ENCODE results near the gene MAGEC2. TPM values are rescaled to one million over a fixed set of nuclear protein-coding genes. Genes with fewer than 3 reads are reported as not detected.

The MAGEC2 gene, protein sequence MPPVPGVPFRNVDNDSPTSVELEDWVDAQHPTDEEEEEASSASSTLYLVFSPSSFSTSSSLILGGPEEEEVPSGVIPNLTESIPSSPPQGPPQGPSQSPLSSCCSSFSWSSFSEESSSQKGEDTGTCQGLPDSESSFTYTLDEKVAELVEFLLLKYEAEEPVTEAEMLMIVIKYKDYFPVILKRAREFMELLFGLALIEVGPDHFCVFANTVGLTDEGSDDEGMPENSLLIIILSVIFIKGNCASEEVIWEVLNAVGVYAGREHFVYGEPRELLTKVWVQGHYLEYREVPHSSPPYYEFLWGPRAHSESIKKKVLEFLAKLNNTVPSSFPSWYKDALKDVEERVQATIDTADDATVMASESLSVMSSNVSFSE
- not detected in 2 replicates for total RNA-seq

DNA sequence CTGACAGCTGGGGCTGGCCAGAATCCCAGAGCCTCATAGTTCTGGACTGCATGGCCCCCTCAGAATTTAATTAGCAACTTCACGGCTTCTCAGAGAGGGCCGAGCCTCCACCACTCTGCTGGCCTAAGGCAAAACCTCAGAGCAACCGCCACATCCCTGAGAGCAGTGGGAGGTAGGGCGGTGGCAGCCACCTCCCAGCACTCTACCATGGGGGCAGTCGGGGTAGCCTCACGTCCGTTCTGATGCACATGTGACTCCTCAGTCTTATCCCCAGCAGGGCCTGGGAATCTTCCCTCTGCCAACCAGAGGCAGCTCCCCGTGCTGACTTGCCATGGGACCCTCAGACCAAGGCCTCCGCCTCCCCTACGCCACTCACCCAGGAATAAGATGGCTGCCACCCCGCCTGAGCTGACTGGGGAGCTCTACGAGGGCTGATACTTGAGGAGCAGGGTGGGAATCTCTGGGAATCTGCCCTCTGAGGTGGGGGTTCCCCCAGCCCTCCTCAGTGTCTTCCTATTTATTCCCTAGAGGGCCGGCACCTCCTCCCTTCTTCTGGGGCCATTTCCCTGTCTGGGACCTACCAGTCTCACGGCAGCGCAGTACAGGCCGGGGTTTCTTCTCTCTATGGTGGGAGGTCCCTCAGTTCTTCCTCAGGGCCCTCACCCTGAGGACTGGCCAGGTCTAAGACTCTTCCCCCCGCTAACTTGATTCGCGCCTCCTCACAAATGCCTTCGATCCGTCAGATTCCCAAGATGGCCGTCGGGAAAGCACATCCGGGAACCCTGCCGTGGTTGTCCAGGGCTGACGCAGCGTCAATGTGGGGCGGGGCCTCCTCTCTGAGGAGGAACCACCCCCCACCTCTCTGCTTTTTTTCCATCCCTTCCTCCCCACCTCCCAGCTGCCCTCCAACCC is at the start of gene MAGEC2:
Gene MAGEC2, minus strand, starts transcription at position 769 of the 912 bp plus-strand sequence. CDS start 1,303 bp downstream, outside the sequence.
- no peak within 1 kb of the TSS for H3K4me3 Mint-ChIP-seq

DNA sequence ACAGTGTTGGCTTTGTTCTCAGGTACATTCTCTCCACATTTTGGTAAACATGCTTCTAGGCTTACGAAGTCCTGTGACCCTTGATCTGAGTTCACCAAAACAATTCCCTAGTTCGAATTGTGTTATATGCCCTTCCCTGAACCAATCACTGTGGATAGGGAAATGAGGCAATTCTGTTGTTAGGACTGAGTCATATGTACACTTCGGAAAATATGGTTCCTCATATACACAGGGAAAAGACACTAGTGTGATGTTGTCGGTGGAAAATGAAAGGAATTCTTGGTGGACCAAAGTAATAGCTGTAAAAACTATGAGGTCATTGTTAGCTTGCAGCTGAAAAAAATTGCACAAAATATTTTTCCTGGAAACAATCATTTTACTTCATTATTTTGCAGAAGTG is 46.6 kb upstream of the MAGEC2 start:
- ATAC-seq (ENCODE audit: low read depth) (no peak), DNase-seq (no peak)
- TF ChIP-seq, protein P1, sequence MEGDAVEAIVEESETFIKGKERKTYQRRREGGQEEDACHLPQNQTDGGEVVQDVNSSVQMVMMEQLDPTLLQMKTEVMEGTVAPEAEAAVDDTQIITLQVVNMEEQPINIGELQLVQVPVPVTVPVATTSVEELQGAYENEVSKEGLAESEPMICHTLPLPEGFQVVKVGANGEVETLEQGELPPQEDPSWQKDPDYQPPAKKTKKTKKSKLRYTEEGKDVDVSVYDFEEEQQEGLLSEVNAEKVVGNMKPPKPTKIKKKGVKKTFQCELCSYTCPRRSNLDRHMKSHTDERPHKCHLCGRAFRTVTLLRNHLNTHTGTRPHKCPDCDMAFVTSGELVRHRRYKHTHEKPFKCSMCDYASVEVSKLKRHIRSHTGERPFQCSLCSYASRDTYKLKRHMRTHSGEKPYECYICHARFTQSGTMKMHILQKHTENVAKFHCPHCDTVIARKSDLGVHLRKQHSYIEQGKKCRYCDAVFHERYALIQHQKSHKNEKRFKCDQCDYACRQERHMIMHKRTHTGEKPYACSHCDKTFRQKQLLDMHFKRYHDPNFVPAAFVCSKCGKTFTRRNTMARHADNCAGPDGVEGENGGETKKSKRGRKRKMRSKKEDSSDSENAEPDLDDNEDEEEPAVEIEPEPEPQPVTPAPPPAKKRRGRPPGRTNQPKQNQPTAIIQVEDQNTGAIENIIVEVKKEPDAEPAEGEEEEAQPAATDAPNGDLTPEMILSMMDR (IDR thresholded peaks at IDR 0.05): no peak
- Mint-ChIP-seq H3K27ac (no peak overlapping the region), H3K36me3 (ENCODE audit: low read depth) (no peaks in the 10 kb centered on the region), H3K4me1 (no peaks in the 10 kb centered on the region), H3K27me3 (no peaks in the 10 kb centered on the region), H3K4me3 (no peak overlapping the region), H3K9me3 (no peaks in the 10 kb centered on the region)
- intact Hi-C loops (cut with micrococcal nuclease): no loop called here
- ChIA-PET POLR2A (no interaction called here), CTCF (no interaction called here)

More for the DNA sequence above, at the start of gene MAGEC2:
- no peak for ATAC-seq (ENCODE audit: low read depth)
- ChIA-PET POLR2A (no interaction called here), CTCF (no interaction called here)
- no peak for DNase-seq
- TF ChIP-seq, protein P1 (IDR thresholded peaks at IDR 0.05): no peak
- Mint-ChIP-seq H3K9me3 (no peaks in the 10 kb centered on the region), H3K27me3 (no peaks in the 10 kb centered on the region), H3K4me1 (no peaks in the 10 kb centered on the region), H3K36me3 (ENCODE audit: low read depth) (no peaks in the 10 kb centered on the region), H3K27ac (no peak within 1 kb of the TSS)
- intact Hi-C loops (cut with micrococcal nuclease): no loop called here

DNA sequence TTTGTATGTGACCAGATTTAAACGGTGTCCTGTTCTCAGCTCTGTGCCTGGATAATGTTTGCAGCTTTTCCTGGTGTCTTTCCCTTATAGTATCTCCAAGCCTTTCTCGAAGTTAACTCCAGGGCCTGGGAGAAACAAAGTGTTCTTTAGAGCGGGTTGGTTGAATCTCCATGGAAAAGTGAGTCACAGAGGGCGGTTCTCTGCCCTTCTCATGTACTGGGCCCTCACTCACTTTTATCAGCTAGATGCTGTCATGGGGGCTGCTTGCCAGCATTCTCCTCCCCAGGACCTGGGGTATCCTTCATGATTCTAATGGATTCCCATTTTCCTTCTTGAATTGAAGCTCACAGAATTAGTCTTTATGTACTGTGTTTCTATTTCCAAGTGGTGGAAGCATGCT is 46.1 kb upstream of the MAGEC2 start:
- Mint-ChIP-seq H3K4me3 (no peak overlapping the region), H3K27me3 (no peaks in the 10 kb centered on the region), H3K36me3 (ENCODE audit: low read depth) (no peaks in the 10 kb centered on the region), H3K9me3 (no peaks in the 10 kb centered on the region), H3K27ac (no peak overlapping the region), H3K4me1 (no peaks in the 10 kb centered on the region)
- POLR2A ChIA-PET: no interaction called here
- ATAC-seq (ENCODE audit: low read depth) (no peak), DNase-seq (no peak)
- CTCF ChIA-PET: no interaction called here
- intact Hi-C loops (cut with micrococcal nuclease): no loop called here
- TF ChIP-seq, protein P1 (IDR thresholded peaks at IDR 0.05): no peak

DNA sequence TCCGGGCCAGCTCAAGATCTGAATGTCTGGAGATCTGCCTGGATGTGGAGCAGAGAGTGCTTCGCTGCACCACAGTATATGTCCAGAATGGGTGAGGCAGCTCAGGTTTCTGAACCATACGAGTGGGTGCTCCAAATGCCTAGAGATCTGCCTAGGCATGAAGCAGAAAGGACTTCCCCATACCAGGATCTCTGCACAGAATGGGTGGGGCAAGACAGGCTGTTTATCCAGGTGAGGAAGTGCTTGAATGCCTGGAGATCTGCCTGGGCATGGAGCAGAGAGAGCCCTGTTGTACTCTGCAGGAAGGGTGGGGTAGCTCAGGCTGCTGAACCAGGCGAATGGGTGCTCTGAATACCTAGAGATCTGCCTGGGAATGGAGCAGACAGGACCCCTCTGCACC is 45.4 kb upstream of the MAGEC2 start:
- Mint-ChIP-seq H3K27ac (no peak overlapping the region), H3K4me3 (no peak overlapping the region), H3K9me3 (no peaks in the 10 kb centered on the region), H3K27me3 (no peaks in the 10 kb centered on the region), H3K36me3 (ENCODE audit: low read depth) (no peaks in the 10 kb centered on the region), H3K4me1 (no peaks in the 10 kb centered on the region)
- ChIA-PET CTCF (no interaction called here), POLR2A (no interaction called here)
- no peak for DNase-seq
- intact Hi-C loops (cut with micrococcal nuclease): no loop called here
- TF ChIP-seq, protein P1 (IDR thresholded peaks at IDR 0.05): no peak
- ATAC-seq (ENCODE audit: low read depth): no peak

DNA sequence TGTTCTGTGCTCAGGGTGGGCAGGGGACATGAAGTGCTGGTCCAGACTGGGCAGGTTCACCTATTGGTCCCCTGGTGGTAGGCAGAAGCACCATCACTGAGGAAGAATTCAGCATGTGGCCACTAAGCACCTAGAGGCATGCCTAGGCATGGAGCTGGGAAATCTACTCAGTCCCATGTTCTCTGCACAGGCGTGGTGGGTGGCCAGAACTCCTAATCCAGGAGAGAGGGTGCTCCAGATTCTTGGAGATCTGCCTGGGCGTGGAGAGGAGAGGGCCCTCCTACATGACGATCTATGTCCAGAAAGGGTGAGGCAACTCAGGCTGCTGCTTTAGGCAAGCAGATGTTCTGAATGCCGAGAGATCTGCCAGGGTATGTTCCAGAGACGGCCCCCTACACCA is 44.6 kb upstream of the MAGEC2 start:
- TF ChIP-seq, protein P1 (IDR thresholded peaks at IDR 0.05): no peak
- Mint-ChIP-seq H3K27me3 (no peaks in the 10 kb centered on the region), H3K4me1 (no peaks in the 10 kb centered on the region), H3K36me3 (ENCODE audit: low read depth) (no peaks in the 10 kb centered on the region), H3K4me3 (no peak overlapping the region), H3K27ac (no peak overlapping the region), H3K9me3 (no peaks in the 10 kb centered on the region)
- intact Hi-C loops (cut with micrococcal nuclease): no loop called here
- DNase-seq: no peak
- ChIA-PET CTCF (no interaction called here), POLR2A (no interaction called here)
- ATAC-seq (ENCODE audit: low read depth): no peak
